GM21381 (cell line): ENCODE results near the gene NATD1.

Experiments
- ATAC-seq: cut with Tn5 transposase; IDR thresholded peaks from one replicate; pipeline ENCODE4 v1.9.1; 2021; ENCODE audit warnings: mild to moderate bottlenecking, moderate library complexity; ENCODE audit not compliant: unreplicated experiment

The NATD1 gene

DNA sequence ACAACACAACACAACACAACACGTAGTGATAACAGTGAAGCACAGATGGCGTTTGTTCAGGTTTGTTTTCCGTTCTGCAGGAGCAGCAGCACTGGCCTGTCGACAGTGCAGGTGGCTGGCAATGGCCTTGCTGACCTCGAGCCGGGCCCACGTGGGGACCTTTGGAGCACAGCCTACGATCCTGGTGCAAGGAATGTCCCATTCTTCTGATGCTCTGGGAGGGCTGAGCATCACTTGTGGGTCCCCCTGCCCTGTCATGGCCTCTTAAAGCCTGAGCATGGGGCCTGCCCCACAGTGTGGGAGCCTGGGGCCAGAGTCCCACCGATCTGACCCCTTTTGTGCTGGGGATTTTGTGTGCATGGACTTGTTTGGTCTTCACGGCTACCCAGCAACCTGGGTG, 38.1 kb upstream of the NATD1 start:
- ATAC-seq = no peak

DNA sequence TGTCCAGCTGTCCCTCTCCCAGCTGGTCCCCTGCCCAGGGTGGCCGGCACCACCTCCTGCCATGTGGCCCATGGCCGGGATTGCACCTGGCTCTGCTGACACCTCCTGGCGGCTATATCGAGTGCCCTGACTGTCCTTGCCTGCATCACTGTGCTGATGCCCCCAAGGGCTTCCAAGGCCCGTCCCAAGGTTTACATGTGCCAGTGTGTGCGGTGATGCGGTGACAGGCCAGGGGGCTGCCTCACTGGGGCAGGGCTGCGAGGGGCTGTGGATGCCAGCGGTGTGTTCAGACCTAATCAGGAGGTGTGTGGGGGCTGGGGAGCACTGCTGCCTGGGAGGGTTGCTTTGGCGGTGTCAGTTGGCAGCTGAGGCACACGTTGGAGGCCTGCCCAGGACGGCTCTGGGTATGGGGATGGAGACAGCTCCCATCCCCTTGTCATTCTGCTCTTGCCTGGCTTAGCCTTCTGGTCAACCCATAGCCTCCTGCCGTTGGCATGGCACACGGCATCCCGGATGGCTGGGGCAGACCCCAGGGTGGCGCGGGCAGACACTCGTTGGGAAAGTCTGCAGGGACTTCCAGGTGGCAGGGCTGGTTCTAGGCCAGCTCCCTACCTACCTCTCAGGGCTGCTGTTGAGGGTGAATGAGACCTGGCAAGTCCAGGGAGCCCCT, 36.8 kb upstream of the NATD1 start:
- no peak for ATAC-seq

DNA sequence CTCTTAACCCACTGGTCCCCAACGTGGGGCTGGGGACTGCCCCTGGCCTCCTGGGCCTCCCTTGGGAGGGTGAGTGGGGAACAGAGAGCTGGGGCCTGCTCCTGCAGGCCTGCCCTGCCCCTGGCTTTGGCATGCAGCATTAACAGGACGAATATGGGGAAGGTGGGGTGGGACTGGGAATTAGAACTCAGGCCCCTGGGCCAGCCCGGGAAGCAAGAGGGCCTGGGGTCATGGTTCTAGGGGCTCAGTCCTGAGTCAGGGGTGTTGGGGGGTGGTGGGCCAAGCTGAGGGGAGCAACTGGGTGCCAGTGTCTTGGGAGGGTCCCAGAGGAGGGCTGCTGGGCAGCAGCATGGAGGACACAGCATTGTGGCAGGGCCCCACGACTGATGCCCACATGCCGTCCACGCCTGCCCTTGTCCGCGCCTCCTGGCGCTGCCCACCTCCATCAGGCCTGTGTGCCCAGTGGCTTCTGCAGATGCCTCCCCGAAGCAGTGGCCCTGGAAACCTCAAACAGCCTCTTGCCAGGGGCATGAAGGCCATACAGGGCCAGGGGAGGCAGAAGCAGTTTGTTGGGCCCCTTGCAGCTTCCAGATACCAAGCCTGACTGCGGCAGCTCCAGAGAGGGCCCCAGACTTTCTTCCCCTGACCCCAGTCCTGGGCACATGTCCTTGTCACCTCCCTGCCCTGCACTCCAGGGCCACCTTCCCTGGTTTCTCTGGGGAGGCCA, 36.1 kb upstream of the NATD1 start:
- ATAC-seq = no peak

DNA sequence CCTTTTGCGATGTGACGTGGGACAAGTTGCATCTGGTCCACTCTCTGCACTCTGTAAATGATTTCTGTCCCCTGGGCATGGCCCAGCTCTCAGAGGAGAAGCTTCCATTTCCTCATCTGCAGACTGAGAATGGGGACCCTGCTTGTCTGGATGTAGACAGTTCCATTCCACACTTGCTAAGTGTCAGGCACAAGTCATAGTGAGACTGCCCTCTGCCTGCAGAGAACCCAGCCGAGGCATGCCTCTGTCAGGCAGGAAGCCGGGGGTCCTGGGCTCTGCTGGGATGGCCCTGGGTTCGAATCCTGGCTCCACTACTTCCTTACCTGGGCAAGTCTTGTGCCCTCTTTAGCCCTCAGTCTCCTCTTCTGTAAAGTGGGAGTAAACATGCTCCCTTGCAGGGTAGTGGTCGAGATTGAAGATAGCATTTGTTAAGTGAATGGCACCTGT, 35.4 kb upstream of the NATD1 start:
- peak; percentile 8 for ATAC-seq

DNA sequence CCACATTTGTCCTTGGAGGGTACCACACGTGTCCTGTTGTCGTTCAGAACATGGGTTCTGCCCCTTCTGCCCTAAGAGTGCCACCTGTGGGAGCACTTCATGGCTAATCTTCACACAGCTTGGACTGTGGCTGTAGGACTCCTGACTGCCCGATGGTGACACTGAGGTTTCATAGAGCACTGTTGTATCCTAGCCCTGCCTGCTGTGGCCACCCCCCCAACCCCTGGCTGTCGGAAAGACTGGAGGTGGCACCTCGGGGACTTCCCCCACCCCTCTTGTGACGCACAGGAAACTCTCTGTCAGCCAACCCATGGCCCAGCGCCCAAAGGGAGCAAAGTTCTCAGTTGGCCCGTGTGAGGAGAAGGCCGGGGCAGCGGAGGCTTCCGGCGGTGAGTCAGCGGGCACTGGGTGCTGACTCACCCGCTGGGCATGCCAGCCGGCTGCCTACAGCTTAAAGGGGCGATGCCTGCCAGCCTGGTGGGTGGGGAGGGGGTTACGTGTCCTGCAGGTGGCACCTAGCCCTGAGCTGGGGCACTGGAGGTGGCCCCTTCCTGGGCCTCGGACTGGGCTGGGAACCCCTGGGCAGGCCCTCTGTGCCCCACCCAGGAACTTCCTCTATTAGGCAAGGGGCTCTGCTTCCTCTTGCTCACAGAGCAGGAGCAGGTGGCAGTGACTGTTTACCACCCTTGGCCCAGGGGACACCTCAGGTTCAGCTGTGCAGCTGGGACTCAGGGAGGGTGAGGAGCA, 34.7 kb upstream of the NATD1 start:
- ATAC-seq = peak; percentile 34

DNA sequence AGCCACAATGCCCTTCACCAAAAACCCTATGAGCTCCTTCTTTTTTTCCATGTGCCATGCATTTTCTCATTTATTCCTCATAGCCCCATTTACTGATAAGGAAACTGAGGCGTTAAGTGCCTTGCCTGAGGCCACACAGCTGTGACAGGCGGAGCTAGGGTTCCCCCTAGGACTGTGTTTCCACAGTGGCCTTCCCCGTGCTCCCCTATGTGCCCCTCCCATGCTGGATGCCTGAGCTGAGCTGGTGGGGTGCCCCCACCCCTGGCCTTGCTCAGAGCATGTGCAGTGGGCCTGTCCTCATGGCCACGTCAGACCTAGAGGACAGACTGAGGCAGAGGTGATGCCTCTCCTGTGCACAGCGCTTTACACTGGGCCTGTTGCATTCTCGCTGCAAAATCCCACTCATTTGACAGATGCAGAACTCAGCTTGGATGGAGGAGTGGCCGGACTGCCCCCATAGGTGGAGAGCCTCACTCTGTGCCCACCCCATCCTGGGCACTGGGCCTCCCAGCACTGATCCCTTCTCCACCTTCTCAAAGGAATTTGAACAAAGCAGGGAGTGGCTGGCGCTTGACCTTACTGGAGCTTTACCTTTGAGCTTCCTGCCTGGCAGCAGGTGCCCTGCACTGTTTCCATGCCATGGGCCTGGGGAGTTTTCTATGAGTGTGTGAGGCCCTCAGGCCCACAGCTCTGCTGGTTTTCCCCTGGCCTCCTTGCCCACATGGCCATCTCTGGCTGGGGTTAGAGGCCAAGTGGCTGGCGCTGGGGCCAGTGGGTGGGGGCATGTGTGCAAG, 33.9 kb upstream of the NATD1 start:
- no peak for ATAC-seq

DNA sequence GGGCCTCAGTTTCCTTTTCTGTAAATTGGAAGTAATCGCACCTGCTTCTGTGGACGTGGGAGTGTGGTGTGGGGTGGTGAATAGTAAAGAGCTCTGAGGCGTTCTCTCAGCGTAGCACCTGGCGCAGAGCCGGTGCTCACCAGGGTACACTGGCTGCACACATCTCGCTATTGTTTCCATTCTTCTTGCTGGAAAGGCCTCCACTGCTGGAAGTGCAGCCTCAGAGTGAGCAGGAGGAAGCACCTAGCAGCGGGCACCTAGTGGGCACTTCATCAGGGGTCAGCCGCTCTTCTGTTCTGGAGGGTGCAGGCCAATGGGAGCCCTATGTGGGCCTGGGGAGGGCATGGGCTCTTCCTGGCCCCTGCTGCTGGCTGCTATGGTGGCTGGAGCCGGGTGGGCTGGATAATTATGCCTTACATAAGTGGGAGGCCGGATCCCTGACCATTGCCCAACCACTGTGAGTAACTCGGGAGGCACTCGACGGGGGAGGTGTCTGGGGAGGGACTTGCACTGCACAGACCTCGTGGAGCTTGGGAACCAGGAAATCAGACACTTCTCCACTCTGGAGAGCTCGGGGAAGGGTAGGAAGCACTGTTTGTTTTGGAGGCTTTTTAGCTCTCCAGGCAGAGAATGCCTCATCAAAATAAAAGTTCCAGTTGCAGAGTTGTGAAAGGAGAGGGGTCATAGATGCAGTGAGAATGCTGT, 33.0 kb upstream of the NATD1 start:
- ATAC-seq = no peak

DNA sequence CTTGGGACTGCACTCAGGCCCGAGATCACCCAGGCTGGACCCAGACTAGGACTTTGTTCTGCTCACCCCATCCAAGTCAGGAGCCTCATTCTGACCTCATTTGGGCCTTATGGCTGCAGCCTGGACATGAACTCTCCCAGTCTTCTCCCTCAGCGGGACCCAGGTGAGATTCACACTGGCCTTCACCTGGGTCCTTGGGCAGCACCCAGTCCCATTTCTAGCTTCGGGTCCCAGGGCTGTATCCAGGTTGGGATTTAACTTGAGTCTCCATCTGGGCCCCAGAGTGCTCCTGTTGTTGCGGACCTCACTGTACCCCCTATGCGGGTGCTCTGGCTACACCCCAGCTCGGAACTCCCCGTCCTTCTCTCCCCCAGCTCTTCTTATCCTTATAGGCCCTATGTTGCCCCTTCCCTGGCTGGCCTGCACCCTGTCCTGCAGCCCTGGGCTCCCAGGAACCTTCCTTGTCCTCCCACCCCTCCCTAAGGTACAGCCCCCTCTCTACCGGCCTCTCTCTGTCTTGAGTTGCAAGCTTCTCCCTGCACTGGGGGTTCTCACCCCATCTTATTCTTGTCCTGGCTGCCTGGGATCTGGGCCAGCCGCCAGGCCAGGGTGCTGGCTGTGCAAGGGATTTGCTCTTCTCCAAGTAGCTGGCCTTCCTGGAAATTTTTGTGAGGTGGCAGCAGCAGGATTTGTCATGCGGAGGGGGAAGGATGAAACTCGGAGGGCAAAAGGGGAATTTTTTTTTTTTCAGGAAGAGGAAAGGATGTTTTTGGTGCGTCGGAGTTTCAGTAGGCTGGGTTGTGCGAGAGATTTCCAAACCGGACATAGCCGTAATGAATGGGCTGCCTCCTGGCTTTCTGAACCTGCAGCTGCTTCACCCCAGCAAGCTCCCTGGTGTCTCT, 32.2 kb upstream of the NATD1 start:
- ATAC-seq = no peak

DNA sequence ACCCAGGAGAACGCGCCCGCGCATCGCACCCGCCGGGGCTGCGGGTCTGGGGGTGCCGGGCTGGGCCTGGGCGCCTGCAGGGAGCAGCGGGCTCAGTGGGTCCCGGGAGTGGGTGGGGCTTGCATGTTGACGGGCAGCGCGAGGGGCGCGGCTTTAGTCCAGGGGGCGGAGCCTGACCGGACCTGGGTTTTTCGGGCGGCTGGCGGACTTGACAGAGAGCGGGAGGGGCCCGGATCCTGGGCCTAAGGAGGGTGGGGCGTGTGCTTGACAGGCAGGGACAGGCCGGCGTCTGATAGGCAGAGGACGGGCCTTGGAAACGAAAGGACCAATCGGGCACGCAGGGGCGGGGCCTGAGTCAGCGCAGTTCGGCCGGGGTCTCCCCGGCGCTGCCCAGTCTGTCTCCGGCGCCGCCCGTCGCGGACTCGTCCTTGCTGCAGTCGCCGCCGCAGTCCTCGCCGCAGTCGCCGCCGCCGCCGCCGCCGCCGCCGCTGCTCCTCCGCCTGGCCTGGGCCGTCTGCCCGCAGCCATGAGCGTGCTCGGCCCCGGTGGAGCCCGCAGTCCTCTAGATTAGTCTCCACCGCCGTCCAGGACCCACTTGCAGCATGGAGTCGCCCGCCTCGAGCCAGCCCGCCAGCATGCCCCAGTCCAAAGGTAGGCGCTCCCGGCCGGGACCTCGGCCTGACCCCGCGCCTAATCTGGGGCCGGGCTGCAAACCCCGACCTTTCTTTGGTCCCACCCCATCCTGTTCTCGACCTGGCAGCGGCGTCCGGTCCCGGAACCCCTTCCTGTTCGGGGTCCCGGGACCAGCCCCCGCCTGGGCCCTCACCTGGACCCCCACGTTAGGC, 31.3 kb upstream of the NATD1 start, which contains the start of gene MAP2K3:
Gene MAP2K3 (plus strand): TSS at position 393 of the 845 bp plus-strand sequence. CDS start 210 bp downstream, at position 603.
- peak; percentile 70 for ATAC-seq

DNA sequence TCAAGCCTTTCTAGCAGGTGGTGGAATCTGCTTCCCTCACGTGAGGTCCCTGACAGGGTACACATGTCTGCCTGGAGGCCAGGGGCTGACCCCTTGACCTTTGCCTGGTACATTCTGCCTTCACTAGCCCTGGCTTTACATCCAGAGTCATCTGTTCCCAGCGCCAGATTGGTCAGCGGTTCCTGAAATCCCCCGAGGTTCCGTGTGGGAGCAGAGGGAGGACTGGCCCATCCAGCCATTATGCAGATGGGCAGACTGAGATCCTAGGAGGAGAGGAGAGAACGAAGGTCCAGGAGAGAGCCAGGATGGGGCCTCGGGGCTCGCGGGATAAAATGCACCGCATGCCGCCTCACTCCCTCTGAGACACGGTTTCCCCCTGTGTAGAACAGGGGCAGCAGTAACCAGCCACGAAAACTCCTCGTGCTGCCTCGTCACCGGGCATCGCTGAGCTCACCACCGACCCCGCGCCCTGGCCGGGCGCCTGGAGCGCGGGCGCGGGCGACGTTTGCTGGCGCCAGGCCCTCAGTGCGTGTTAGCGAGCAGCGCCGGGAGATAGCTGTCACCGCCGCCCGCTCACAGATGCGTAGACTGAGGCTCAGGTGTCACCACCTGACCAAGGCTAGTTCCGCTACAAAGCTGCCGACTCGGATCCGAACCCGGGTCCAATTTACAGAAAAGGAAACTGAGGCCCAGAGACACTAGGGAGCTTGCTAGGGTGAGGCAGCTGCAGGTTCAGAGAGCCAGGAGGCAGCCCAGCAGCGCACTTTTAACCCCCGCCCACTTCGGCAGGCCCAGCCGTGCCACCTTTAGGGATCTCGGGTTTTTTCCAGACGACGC, 30.5 kb upstream of the NATD1 start:
- ATAC-seq = no peak

DNA sequence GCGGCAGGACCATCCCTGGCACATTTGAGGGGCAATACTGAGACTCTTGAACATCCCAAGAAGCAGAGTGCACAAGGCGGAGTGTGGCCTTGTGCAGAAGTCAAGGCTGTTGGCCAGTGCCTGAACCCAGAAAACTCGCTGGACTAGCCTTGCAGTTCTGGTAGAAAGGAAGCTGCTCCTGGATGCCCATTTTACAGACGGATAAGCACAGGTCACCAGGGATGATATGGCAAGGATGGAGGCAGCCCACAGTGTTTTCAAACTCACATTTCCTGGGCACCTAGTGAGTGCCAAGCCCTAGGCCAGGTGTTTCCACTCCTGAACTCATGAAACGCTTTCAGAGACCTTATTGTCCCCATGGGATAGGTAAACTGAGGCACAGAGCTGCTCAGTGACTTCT, 29.6 kb upstream of the NATD1 start:
- no peak for ATAC-seq

DNA sequence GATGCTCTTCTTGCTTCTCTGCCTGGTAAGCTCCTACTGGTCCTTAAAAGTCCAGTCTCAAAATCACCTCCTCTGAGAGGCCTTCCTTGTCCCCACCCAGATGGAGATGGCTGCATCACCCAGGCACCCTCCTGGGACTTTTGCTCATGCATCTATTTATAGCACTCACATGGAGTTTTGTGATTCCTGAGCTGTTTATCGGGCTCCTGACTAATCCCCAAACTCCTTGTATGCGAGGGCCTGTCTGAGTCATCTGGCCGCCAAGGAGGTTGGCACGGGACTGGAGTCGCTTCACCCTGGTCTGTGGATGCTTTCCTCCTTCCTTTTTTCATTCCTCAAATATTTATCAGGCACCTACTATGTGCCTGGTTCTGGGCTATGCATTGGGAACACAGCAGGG, 29.0 kb upstream of the NATD1 start:
- ATAC-seq = no peak

DNA sequence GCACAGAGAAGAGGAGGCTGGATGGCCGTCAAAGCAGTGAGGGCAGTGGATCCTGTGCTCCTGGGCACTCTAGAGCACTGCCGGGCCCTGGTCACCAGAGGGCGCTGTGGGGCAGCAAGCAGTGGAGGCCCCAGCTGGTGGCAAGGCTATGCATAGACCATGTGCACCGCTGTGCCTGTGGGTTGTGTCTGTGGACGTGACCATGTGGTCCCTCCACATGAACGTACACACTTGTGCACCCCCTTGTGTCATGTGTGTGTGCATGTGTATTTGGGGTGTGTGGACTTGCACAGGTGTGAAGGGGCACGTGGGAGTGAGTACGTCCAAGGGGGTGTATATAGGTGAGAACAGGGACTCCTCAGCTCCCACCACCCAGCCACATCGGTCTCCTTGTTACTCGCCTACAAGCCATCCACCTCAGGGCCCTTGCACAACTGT, 26.9 kb upstream of the NATD1 start:
- ATAC-seq = peak; percentile 36

DNA sequence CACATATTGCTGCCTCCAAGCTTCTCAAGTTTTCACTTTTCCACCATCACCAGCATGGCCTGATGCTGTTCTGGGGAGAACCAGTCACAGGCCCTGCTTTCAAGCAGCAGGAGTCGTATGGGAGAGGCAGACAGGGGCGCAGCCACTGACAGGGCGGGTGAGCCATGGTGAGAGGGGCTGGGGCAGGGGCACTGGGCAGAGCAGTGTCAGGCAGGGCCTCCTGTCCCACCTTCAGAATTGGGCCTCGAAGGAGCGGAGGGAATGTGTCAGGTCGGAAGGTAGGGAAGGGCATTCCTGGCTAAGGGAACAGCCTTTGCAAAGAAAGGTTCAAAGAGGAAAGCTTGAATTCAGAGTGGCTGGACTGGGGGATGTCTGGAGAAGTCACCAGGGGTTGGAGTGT, 26.4 kb upstream of the NATD1 start:
- ATAC-seq = no peak

DNA sequence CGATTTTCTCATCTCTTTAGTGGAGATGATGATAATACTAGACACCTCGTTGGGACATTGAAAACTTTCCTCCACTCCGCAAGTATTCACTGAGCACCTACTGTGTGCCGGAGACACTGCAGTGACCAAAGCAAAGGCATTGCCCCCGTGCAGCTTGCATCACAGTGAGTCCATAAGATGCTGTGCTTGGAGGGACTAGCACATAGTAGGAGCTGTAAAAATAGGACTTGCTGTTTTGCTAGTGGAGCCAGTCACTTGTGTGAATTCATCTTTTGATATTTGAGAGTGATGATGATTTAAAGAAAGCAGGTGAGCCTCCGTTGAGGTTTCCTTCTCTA, 26.0 kb upstream of the NATD1 start:
- no peak for ATAC-seq

DNA sequence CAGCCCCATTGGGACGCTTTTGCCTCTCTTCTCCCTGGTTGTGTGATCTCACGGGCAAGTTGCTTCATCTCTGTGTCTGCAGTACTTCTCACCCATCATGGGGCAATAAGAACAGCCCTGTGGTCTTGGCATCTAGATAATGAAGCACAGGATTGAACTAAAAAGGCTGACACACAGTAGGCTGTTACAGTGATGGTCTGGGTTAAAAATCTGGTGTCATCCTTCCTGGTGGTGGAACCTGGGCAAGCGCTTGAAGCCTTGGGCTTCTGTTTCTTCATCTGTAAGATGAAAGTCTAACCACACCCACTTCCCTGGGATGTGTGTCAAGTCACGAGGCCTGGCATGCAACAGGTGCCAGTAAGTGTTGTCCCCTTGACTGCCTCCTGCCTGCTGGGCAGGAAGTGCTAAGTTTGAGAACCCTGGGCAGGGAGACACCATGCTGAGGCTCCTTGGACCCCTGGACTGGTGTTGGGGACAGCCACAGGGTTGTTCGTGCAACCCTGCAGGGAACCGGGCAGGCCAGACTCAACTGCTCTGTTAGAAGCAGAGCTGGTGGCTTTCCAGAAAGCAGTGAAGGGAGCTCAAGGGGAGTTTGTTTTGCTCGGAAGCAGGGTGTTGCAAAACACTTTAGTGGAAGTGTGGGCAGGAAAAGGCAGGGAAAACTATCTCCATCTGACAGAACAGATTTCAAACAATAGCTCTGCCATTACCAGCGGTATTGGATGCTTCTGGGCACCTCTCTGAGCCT, 25.4 kb upstream of the NATD1 start:
- no peak for ATAC-seq

DNA sequence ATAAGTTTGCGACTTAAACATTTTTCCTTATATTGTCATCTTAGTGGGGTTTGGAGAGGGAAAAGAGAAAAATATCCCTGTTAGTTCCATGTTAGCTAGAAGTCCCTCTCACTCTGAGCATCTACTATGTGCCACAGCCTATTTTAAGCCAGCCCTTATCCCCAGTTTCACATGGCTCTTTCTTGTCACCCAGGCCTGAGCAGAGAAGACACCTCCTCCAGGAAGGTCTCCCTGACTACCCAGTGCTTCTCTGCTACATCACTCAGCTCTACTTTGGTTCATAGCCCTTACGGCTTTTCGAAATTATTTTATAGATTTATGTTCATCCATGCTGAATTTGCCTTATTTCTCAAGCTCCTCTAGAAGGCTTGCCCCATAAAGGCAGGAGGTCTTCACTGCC, 24.1 kb upstream of the NATD1 start:
- no peak for ATAC-seq
